ENCODE results near the gene P4HA3.
"Not testable (repeated sequence)": the region's sequence is repeated elsewhere in the genome, so short reads cannot be mapped to it uniquely, and the experiment has no call there.

P4HA3 gene

DNA sequence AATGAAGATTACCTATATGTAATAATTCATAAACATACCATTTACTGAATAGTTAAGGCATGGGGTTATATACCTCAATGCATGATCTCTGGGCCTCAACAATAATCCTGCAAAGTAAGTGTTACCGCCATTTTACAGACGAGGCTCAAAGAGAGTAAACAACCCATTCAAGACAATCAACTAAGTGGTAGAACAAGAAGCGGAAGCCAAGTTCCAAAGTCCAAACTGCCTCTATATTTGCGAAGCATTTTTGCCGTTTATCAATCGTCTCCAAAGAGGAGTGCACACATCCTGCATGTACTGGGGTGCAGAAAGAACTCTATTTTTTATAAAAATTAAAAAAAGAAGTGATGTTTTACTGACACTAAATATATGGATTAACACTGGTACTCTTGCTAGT lies 27.5 kb upstream of the P4HA3 start:
- TF ChIP-seq SPI1 (IDR thresholded peaks at IDR 0.05; ENCODE audit: borderline replicate concordance, low read depth) = no peak
- TF ChIP-seq, protein P1, sequence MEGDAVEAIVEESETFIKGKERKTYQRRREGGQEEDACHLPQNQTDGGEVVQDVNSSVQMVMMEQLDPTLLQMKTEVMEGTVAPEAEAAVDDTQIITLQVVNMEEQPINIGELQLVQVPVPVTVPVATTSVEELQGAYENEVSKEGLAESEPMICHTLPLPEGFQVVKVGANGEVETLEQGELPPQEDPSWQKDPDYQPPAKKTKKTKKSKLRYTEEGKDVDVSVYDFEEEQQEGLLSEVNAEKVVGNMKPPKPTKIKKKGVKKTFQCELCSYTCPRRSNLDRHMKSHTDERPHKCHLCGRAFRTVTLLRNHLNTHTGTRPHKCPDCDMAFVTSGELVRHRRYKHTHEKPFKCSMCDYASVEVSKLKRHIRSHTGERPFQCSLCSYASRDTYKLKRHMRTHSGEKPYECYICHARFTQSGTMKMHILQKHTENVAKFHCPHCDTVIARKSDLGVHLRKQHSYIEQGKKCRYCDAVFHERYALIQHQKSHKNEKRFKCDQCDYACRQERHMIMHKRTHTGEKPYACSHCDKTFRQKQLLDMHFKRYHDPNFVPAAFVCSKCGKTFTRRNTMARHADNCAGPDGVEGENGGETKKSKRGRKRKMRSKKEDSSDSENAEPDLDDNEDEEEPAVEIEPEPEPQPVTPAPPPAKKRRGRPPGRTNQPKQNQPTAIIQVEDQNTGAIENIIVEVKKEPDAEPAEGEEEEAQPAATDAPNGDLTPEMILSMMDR (IDR thresholded peaks at IDR 0.05; ENCODE audit: insufficient read depth, low read length) = no peak
- no peak for TF ChIP-seq GABPA (IDR thresholded peaks at IDR 0.05; ENCODE audit: low read depth)
- no peak for TF ChIP-seq POLR2AphosphoS5 (IDR thresholded peaks at IDR 0.05; ENCODE audit: low read depth)
- TF ChIP-seq REST (IDR thresholded peaks at IDR 0.05; ENCODE audit: insufficient replicate concordance, low read depth) = no peak
- H3K27ac ChIP-seq (replicated peaks) = no peak overlapping the region
- H3K4me3 ChIP-seq (replicated peaks; ENCODE audit: insufficient read depth, low read length) = no peak overlapping the region
- DNase-seq (ENCODE audit: low read depth in 1 of 2, low spot score in 1 of 2) = no peak
- no peaks in the 10 kb centered on the region for H3K27me3 ChIP-seq (ENCODE audit: insufficient read depth, poor library complexity, severe bottlenecking)

- no peak overlapping the region for H3K4me3 ChIP-seq (replicated peaks; ENCODE audit: insufficient read depth, low read length)
- TF ChIP-seq SPI1 (IDR thresholded peaks at IDR 0.05; ENCODE audit: borderline replicate concordance, low read depth) (no peak), REST (IDR thresholded peaks at IDR 0.05; ENCODE audit: insufficient replicate concordance, low read depth) (no peak), GABPA (IDR thresholded peaks at IDR 0.05; ENCODE audit: low read depth) (no peak), POLR2AphosphoS5 (IDR thresholded peaks at IDR 0.05; ENCODE audit: low read depth) (no peak)
- TF ChIP-seq, protein P1 (IDR thresholded peaks at IDR 0.05; ENCODE audit: insufficient read depth, low read length) = no peak
Measured at GRCh38 chr11:74333193-74333592, 21.8 kb upstream of the P4HA3 start.

GRCh38 chr11:74332291-74332690 lies 20.9 kb upstream of the P4HA3 start:
- DNase-seq (ENCODE audit: low read depth in 1 of 2, low spot score in 1 of 2) = no peak
- H3K27me3 ChIP-seq (ENCODE audit: insufficient read depth, poor library complexity, severe bottlenecking) = no peaks in the 10 kb centered on the region
- H3K4me3 ChIP-seq (replicated peaks; ENCODE audit: insufficient read depth, low read length) = no peak overlapping the region
- no peak for TF ChIP-seq POLR2AphosphoS5 (IDR thresholded peaks at IDR 0.05; ENCODE audit: low read depth)
- TF ChIP-seq REST (IDR thresholded peaks at IDR 0.05; ENCODE audit: insufficient replicate concordance, low read depth) = no peak
- TF ChIP-seq SPI1 (IDR thresholded peaks at IDR 0.05; ENCODE audit: borderline replicate concordance, low read depth) = no peak
- no peak for TF ChIP-seq GABPA (IDR thresholded peaks at IDR 0.05; ENCODE audit: low read depth)
- TF ChIP-seq, protein P1 (IDR thresholded peaks at IDR 0.05; ENCODE audit: insufficient read depth, low read length) = no peak
- H3K27ac ChIP-seq (replicated peaks) = no peak overlapping the region

More at GRCh38 chr11:74333193-74333592, 21.8 kb upstream of the P4HA3 start:
- Histone ChIP-seq H3K27ac (replicated peaks) (no peak overlapping the region), H3K27me3 (ENCODE audit: insufficient read depth, poor library complexity, severe bottlenecking) (no peaks in the 10 kb centered on the region)
- DNase-seq (ENCODE audit: low read depth in 1 of 2, low spot score in 1 of 2) = no peak

GRCh38 chr11:74331000-74331399 lies 19.6 kb upstream of the P4HA3 start:
- H3K27ac ChIP-seq (replicated peaks); H3K27me3 ChIP-seq (ENCODE audit: insufficient read depth, poor library complexity, severe bottlenecking); H3K4me3 ChIP-seq (replicated peaks; ENCODE audit: insufficient read depth, low read length); DNase-seq (ENCODE audit: low read depth in 1 of 2, low spot score in 1 of 2): not testable (repeated sequence)
